ENCODE data around the gene VAC14. TPM values are rescaled to one million over a fixed set of nuclear protein-coding genes. Genes with fewer than 3 reads are reported as not detected.

VAC14 gene
- total RNA-seq, 1 donor from 2014 or later: 41.1 TPM

DNA sequence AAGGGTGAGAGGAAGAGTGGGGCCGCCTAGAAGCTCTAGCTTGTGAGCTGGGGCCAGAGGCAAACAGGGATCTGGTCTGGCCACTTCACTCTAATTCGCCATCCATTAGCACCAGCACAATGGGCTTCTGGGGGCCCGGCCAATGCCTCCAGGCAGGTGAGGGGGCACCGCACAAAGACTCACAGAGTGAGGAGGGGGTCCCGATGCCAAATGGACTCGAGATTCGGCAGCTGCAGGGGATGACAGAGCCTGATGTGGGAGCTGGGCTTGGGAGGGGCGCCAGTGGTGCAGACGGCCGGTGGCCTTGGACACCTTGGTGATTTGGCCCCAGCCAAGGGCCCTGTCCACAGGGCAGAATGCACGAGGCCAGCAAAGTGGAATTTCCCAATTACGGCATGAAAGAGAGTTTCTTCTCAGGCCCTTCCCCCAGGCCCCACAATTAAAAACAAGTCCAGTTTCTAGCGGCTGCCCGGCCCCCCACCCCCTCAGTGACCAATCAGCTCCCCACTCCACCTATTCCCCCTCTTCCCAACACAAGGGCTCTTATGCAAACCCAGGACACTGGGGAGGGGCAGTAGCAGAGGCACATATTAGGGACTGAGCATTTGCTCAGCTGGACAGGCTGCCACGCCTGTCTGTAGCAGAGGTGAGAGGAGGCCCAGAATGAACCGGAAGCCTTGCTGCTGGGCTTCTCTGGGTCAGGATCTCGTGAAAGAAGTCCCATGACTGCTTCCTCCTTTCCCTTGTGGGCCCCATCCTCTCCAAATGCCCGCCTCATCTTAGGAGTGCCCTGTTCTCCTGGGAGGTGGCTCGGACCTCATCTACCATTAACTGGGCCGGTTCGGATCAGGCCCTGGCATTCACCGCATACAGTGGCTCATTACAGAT is 75.7 kb downstream of the VAC14 start:
- DNase-seq (ENCODE audit: low spot score): no peak

DNA sequence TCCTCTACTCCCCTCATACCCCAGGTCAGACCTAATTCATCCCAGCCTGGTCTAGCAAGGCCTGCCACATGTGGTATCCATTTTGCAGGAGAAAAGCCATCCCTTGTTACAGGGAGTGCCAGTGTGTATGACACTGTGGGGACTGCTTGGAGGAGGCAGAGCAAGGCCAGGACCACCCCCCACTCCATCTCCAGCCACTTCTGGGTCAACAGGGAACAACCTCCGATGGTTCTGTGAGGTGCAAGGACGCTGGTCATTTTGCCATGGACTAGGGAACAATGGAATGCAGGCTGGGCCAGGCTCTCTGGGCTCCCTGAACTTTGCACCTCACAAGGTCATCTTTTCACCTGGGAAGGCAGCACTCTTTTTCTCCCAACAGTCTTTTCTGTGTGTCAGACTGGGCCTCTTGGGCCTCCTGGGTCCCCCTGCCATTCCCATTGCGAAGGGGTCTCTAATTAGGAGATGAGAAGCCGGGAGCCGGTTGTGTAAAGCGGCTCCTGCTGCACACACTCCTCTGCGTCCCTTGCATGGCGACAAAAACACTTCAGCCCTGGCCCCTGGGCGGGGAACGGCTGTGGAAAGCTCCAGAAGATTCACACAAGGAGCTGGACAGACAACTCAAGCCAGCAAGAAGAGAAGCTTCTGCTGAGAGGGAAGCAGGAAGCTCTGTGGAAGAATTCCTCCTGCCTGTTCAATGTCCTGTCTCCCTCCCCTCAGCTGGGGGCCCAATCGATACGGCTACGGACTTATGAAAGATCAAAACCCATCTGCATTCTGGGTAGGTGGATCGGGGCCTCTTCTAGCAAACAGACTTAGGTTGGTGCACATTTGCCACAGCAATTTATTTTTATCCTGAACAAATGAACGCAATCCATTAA is 76.6 kb downstream of the VAC14 start:
- DNase-seq (ENCODE audit: low spot score): no peak

DNA sequence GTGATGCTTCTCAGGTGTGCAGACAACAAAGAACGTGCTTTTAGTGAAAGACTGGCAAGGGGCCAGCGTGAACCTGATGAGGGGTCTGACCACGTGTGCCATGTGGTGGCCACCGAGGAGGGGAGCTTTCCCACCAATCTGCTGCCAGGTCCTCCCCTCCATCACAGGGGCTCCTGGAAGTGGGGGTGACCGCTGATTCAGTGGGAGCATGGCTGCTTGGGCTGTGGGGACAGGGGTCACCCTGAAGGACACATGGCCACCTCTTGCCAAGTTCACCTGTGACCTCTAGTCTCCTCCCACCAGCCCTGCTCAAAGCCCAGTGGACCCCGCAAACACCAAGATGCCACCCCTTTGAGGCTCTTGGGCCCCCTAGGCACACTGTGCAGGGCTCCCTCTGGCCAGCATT is 77.2 kb downstream of the VAC14 start:
- DNase-seq (ENCODE audit: low spot score): no peak

DNA sequence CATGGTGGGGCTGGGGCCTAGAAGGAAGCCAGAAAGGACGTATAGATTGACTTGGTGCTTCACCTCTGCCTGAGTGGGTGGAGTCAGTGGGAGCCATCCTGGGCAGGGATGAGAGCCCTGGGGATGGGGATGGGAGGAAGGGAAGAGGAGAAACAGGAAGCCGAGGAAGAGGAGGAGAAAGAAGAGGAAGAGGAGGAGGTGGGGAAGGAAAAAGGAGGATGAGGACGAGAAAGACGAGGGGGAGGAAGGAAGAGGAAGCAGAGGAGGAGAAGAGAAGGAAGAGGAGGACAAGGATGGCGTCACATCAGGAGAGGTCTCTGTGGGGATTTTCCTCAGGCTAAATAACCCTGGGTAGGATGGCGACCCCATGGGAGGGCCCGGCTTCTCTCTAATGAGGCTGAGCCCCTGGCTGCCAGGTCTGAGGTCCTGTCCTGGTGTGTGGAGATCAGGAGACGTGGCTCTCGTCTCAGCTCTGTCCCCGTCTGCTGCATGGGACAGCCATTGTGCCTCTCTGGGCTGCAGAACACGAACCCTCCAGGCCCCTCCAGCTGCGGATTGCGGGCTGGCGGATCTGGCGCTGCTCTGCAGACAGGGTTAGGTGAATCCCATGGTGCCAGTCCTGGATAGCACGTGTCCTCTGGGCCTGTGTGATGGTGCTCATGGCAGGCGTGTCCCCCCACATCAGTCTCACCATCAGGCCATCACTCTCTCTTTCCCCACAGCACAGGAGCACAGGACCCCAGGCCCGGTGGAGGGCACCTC is 79.6 kb downstream of the VAC14 start:
- no peak for DNase-seq (ENCODE audit: low spot score)

DNA sequence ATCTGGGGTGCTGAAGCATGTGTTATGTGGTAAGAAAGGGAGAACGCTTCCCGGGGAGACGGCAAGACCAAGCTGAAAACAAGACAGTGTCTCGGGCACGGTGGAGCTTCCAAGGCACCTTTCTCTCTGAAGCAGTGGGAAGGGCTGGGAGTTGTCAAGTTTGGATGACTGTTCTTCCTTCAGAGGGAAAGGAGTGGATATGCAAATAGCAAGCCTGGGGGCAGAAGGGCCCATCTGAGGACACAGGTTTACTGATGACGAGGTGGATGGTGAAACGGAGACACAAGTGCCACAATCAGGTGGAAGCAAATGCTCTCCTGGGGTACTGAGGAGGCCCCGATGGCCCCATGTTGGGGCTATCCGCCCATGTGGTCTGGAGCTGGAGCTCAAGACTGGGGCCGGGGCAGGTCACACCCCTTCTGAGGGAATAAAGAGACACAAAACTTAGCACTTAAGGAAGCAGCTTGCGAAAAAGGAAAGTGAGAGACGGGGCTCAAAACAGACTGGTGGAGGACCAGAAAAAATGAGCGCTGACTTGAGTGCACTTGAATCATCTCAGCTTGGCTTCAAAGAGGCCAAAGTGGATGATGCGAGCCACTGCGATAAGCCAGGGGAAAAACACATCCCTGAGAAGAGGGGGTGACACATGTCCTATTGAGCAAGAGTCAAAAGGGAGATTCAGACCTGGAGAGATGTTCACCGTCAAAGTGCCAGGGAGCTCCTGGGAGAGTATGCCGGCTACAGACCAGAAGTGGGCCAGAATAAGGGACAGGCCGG is 80.3 kb downstream of the VAC14 start:
- no peak for DNase-seq (ENCODE audit: low spot score)

DNA sequence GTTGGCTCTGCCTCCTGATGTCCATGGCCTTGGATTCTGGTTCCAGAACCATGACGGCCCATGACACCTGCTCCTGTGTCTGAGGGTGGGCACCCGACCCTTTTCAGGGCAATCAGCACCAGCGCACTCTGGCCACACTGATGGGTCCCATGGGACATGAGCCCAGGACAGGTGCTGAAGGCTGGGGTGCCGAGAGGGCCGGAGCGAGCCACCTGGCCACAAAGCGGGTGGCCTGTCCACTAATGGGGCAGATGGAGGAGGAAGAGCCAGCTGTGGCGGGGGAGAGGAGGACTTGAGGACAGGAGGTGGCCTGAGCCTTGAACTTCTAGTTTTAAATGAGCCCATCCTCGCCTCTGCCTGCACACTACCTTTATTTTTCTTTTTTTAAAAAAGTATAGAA is 83.9 kb downstream of the VAC14 start:
- no peak for DNase-seq (ENCODE audit: low spot score)

DNA sequence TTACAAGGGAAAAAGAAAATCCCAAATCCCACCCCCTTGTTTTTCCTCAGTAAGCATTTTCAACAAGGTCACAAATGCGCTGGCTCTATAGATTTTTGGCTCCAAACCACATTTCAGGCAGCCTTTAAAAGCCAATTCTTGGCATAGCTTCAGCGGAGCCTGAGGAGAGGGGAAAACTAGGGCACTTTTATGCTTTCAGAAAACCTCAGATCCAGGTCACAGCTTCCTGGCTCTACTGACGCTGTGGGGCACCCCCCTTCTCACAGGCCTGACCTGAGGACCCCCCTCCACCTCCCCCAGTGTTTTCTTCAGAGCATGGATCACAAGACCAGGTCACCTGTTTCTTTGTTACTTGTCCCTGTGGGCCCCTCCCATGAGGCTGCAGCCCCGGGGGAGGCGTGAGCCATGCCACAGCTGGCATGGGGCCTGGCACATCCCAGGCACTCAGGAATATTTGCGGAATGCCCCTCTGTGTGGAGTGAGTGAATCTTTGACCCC is 85.0 kb downstream of the VAC14 start:
- no peak for DNase-seq (ENCODE audit: low spot score)

DNA sequence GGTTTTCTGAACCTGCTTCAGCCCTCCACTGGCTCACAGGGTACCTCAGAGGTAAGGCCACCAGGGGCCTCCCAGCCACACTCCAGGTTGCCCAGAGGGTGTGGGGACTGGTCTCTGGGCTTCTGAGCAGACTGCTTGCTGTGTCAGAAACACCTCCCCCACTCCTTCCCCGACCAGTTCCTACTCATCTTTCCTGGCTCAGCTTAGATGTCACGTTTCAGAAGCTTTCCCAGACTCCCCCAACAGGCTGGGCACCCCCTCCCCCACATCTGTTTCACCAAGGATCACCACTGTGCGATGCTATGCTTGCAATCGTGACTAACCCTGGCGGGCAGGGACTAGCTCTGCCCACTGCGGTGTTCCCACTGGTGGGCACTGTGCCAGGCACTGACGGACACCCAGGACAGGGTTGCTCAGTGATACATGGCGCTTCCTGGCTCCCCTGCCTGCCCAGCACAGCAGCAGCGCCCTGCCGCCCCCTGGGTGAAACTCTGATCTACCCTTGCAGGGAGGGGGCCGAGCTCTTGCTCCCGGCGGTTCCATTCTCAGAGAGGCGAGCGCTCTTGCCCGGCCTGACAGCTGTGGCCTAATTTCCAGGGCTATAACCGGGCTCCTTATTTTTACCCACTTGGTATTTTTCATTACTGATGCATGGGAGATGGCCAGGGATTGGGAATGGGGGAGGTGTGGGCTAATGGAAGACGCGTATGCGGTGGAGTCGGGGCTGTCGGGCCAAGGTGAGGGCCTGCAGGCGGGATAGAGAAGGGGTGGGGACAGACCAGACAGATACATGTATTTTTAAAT is 85.7 kb downstream of the VAC14 start:
- peak; percentile 92 for DNase-seq (ENCODE audit: low spot score)

DNA sequence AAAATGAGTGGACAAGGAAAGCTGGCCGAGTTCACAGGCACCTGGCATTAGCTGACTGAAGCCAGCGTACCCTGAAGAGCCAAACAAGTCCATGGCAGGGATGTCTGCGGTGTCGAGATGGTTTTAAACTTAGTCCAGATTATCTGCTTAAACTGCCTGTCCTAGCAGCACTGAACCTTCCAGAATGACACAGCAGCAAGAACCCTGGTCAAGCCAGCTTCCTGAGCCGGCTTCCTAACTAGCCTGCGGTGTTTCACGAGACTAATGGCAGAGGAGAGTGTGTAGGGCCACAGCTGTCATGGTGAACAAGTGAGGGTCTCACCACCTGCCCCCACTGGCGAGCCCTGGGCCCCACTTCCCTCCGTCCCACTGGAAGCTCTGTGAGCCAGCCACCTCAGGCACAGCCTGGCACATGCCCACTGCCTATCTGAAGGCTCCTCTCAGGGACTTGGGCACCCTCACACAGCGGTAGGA is 86.3 kb downstream of the VAC14 start:
- DNase-seq (ENCODE audit: low spot score): no peak

DNA sequence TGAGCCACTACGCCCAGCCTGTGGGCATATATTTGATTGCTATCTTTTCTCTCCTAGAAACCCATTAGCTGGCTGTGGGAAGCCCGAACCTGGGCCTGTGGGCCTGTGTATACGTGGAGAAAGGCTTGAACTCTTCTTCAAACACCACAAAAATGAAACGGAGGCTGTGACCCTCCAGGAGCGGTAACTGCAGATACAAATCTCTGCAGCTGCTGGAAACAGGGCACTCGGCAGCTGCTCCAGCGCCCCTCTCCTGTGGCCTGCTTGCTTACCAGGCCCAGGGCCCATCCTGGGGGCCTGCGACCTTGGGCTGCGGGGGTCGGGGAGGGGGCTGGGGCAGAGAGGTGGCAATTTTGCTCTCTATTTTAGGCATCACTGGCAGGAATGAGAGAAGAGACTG is 87.1 kb downstream of the VAC14 start:
- no peak for DNase-seq (ENCODE audit: low spot score)

DNA sequence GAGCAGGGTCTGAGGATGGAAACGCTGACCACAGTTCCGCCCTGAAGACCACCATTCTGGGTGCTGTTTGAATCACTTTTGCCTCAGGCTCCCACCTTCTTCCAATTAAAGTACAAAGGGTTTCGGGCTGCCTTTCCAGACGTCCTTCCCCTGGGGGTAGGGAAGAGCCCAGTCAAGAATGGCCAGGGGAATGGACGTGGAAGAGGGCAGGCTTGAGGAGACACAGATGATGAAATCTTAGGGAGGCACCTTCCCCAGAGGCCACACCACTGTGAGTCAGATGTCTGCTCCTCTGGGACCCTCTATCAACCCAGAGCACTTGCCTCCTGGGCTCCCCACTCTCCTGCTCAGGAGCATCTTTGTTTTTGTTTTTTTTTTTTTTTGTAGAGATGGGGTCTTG is 87.6 kb downstream of the VAC14 start:
- DNase-seq (ENCODE audit: low spot score): no peak

DNA sequence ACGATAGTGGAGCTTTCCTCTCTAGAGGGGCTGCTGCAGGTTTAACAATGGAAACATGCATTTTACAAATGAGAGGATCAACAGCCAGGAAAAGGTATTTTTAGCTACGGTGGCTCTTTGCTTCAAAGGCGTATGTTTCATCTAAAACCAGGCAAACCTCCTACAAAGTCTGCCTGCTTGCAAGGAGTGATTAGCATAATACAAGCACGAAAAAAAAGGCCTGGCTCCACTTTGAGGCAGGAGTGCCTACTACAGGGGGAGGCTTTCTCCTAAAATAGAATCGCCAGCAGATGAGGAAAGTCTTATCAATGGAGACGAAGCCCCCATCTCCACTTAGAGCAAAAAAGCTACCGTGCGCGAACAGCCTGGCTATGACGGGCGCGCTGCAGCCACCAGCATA is 88.0 kb downstream of the VAC14 start:
- DNase-seq (ENCODE audit: low spot score): no peak

DNA sequence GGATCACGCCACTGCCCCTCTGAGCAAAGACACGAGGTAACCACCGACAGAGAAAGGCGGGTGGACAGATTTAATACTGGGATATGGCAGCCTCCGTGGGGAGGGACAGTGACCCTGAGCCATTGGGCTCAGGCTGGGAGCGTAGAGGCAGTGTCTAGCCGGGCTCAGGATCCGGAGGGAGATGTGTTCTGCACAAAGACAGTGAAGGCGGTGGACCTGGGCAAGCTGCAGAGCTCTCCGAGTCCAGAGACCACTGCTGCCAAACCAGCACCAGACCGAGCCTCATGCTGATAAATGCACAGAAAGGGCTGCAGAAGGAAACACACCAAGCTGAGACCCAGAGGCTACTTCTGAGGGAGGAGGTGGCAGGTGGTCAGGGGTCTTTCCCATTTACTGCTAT is 88.6 kb downstream of the VAC14 start:
- DNase-seq (ENCODE audit: low spot score): no peak

DNA sequence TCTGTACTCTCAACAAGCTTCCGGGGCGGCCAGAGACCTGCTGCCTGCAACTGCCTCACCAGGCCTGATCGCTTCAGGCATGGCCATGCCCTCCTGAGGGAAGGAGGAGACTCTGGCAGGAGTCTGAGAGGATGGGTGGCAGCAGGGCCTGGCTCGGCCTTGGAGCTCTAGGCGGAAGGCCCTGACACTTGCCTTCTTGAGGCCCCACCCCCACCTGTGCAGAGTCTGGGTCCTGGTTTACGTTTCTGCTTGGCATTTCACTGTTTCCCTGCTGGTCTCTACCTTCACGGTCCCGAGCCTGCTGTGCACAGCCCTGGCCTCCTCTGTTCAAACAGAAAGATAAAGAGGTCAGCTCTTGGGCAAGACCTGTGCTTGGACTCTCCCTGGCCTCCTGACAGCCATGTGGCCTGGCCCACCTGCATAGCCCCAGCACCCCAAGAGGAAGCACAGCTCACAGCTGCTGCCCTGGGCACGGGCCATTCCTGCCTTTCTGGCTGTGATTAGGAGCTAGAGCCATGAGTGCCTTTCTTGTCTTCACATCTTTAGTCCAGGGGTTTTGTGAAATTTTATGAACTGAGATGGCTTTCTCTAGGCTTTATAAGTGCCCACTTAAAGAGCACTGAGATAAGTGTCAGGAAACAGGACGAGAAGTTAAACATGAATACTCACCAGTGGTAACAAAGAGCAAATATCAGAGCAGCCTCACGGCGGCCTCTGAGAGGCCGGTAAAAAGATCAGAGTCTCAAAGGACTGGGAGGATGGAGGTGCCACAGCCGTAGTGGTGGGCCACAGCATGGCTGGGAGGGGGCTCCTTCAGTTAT is 89.5 kb downstream of the VAC14 start:
- no peak for DNase-seq (ENCODE audit: low spot score)

DNA sequence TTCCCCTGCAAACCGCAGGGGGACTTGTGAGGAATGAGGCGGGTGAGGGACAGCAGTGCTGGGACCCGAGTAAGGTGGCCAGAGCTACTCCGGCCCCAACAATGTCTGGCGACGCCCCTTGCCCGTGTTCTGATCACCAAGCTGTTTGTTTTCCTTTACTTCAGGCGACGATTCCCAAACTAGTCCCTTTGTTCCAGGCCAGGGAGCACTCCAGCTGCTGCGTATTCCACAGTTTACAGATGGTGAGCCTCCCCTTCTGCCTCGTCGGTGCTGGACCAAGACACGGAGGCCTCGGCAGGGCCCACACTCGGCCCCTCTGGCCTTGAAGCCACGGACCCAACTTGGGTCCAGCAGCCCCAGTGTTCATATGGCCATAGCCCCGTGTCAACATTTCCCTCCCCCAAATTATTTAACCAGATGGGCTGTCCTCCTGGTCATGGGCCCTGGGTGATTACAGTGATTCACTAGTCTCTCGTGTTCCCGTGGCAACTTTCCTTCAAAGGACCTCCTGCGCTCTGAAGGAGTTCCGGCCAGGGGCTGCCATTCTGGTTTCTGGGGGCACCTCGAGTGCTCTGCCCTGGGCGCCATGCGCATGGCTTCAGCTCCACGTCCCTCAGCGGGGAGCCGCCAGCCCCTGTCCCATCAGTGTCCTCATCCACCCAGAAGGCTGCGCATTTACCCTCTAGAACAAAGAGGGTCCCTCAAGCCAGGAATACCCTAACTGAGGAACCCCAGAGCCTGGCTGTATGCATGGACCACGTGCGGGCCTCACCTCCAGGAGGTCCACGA is 90.3 kb downstream of the VAC14 start:
- no peak for DNase-seq (ENCODE audit: low spot score)

DNA sequence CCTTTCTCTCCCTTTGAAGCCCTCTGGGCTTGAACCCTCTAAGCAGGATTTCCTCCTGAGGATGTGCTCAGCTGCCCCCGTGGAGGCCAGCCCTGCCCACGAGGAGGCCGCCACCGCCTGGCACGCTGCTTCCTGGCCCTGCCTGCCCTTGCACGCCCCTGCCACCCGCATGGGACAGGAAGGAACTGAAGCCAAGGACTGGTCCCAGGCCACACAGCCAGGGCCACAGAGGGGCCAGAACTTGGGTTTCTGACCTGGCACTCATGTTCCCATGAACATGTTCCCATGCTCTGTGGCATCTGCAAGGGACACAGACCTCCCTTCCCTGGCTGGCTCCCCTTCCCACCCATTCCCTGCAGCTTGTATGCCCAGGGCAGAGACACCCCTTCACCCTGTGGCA is 91.0 kb downstream of the VAC14 start:
- DNase-seq (ENCODE audit: low spot score): no peak

DNA sequence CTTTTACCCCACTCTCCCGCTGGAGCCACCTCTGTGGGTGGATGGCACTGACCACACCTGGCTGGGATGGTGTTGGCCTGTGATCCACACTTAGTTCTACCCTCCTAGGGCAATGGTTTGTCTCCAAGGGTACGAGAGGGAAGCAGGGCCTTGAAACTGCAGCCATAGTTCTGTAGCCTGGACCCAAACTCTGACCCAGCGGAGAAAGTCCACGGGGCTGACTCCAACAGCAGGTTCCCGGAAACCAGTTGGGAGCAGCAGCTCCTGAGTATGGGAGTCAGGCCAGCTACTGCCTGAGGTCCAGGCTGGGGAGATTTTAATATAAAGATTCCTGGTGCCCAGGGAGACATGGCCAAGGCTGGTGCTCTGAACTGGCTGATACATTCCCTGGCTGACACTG is 91.5 kb downstream of the VAC14 start:
- DNase-seq (ENCODE audit: low spot score): no peak

Measured in ureter (tissue), 1 donor.